K562 (cell line): ENCODE data around the gene SLC10A3. TPM values are rescaled to one million over a fixed set of nuclear protein-coding genes. Genes with fewer than 3 reads are reported as not detected.

ENCODE experiments used
- CHD7 ChIP-seq: fragments of 200-600 bp; sonication (generic); IDR thresholded peaks from one replicate; pipeline ENCODE4 v1.6.1; 2012; ENCODE audit warnings: mild to moderate bottlenecking, low read depth, low read length, inconsistent platforms
- ID3 ChIP-seq, 2 experiments: fragments of 250-450 bp in 1 of 2; fragments of 450-650 bp in 1 of 2; sonication (Bioruptor Pico) in 1 of 2; IDR thresholded peaks; 2 replicates each; pipeline versions ENCODE4 v1.6.1 to v1.8.0; 2016 to 2021; ENCODE audit warnings: mild to moderate bottlenecking in 2 of 2, moderate library complexity in 2 of 2, missing compliant biosample characterization in 1 of 2, missing genetic modification characterization in 1 of 2
- MAFK ChIP-seq: IDR thresholded peaks from 2 replicates; pipeline ENCODE4 v1.6.1; 2011; ENCODE audit warnings: low read length, improper control_type of control experiment
- NR0B1 ChIP-seq: fragments of 450-650 bp; IDR thresholded peaks from one replicate; pipeline ENCODE4 v1.6.1; 2018; ENCODE audit warnings: mild to moderate bottlenecking, moderate library complexity; ENCODE audit not compliant: partially characterized antibody
- PHF21A ChIP-seq: fragments of 450-650 bp; IDR thresholded peaks from 2 replicates; pipeline ENCODE4 v1.6.1; 2017; ENCODE audit warnings: low read depth, borderline replicate concordance
- UBTF ChIP-seq, 2 experiments: IDR thresholded peaks; 2 replicates each; pipeline ENCODE4 v1.6.1; 2012; ENCODE audit warnings: improper control_type of control experiment in 2 of 2, low read depth in 2 of 2, low read length in 2 of 2, borderline replicate concordance in 1 of 2
- ZBTB5 ChIP-seq: fragments of 450-650 bp; IDR thresholded peaks from 2 replicates; pipeline ENCODE4 v1.6.1; 2017; ENCODE audit warnings: antibody characterized with exemption
- ZNF232 ChIP-seq: sonication (generic); formaldehyde crosslinking; IDR thresholded peaks from 2 replicates; pipeline ENCODE4 v1.8.0; 2022; ENCODE audit warnings: mild to moderate bottlenecking, missing genetic modification reagents
- polyA plus RNA-seq, 8 experiments: library from polyadenylated mRNA; depleted of rRNA in 4 of 8; stranded (reverse) in 5 of 8; unstranded in 3 of 8; fragments of >200 nt; fragmentation: Nextera tagmentation in 2 of 8; fragmentation: Illumina TruSeq in 1 of 8; extraction: Ambion mirVana in 2 of 8; extraction: Trizol in 1 of 8; gene quantifications; 2 replicates each; pipeline versions ENCODE4 v1.2.1 to v1.2.3, GENCODE V29; 2011 to 2014; ENCODE audit warnings: inconsistent platforms in 1 of 8, missing spikeins in 1 of 8
- total RNA-seq, 7 experiments: library from RNA; depleted of rRNA in 6 of 7; stranded (reverse); fragments of >200 nt in 6 of 7; fragmentation: Illumina TruSeq in 2 of 7; extraction: Trizol in 2 of 7; gene quantifications; 2 replicates each; pipeline versions ENCODE4 v1.2.1 to v1.2.3, GENCODE V29; 2011 to 2021; ENCODE audit warnings: low replicate concordance in 1 of 7

SLC10A3 gene
- total and polyA plus RNA-seq, 9 of the 15 experiments (the other 6 are each of a cell fraction or from before 2014, with no cell fraction given) = 5.2 to 30.6 (median 16.7) TPM

- TF ChIP-seq CHD7 = no peak
- TF ChIP-seq ZBTB5 = no peak
- TF ChIP-seq PHF21A = no peak
- TF ChIP-seq ID3 (CRISPR knock-in tag; IDR thresholded peaks at IDR 0.05) = no peak
- no peak for TF ChIP-seq ID3 (tag; IDR thresholded peaks at IDR 0.05)
- no peak for TF ChIP-seq NR0B1
- peak; percentile 92 for TF ChIP-seq MAFK
- no peak for TF ChIP-seq UBTF (IDR thresholded peaks at IDR 0.05; ENCODE audit: borderline replicate concordance in 1 of 2, low read depth in 2 of 2, low read length in 2 of 2)
- TF ChIP-seq ZNF232 = no peak
These were observed 5.1 kb upstream of the SLC10A3 start (continued) for GRCh38 chrX:154495472-154495922.
